HK-2 (cell line): ENCODE measurements around the gene CASP9.
"Not testable (repeated sequence)": the region's sequence is repeated elsewhere in the genome, so short reads cannot be mapped to it uniquely, and the experiment has no call there.

Experiments used
- DNase-seq: peaks from one replicate; pipeline ENCODE4 v3.0.0-alpha.2; 2018; ENCODE audit not compliant: unreplicated experiment

CASP9 gene

GRCh38 chr1:15500184-15501178 is 23.5 kb downstream of the CASP9 start:
- no peak for DNase-seq

- DNase-seq: no peak
Observed at GRCh38 chr1:15493869-15494390, 30.1 kb downstream of the CASP9 start.

DNA sequence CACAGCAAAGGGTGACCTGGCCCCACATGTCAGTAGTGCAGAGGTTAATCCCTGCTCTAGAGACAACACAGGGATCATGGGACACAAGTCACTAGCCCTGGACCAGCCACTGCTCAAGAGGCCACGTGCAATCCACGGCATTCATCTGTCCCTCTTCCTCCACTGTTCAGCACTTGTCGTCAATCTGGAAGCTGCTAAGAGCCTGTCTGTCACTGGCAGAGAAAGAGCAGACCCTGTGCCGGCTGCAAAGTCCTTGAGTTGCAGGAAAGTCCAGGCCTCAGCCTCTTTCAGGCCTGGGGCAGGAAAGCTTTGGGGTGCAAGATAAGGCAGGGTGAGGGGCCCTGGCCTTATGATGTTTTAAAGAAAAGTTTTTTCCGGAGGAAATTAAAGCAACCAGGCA is 31.4 kb downstream of the CASP9 start:
- no peak for DNase-seq

DNA sequence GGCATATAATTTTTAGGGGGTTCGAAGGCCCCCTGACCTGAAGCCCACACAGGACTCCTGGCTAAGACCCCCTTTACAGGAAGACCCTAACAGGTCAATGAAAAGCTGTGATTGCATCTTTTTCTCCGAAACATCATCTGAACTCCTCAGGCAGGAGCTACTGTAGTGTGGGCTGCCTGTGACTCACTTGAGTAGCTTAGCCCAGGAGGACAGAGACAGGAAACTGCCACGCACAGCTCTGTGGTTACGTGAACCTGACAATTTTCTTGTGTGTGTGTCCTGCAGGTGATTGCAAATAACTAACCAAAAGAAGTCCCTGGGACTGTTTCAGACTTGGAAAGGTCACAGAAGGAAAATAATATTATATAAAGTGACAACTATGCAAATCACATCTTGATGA is 33.0 kb downstream of the CASP9 start:
- DNase-seq: peak; percentile 10

- no peak for DNase-seq
Observed at GRCh38 chr1:15489052-15489736, 34.8 kb downstream of the CASP9 start.

DNA sequence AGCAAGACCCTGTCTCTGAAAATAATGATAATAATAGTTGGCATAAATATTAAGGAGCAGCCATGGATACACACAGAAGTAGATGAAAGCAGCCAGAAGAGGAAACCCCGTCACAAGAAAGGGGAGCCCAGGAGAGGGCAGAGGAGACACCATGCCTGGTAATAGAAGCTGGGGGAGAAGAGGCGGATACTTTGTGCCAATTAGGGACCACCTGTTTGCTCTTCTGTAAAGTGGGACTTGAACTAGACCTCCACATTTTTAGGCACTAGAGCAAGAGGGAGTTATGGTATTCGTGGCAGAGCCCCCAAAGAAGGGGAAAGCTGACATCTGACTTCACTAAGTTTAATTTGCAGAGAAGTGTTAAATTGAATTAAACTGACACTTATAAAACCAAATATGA is 35.6 kb downstream of the CASP9 start:
- no peak for DNase-seq

DNA sequence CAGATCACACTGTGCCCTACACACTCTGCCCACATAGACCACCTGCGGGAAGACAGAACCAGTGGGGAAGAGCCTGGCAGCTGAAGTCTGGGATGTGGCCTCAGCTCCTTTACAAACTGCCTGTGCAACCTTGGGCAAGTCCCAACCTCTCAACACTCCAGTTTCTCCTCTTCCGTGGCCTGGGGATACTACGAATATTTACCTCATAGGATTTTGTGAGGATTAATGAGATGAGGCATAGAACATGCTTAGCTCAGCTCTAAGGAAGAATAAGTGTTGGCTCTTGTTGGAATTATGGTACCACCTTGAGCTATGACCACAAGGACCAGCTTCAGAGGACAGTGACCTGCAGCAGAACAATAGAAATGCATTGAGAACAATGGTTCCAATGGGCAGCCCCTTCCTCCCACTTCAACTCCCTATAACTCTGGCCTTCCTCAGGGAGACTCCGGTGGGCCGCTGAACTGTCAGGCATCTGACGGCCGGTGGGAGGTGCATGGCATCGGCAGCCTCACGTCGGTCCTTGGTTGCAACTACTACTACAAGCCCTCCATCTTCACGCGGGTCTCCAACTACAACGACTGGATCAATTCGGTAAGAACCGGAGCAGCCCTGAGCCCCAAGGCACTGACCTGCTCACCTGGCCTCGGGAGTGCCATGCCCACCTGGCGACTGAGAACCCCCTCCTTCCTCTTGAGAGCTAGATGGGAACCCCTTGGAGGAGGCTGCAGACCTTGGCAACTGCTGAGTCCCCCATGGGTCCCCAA is 37.0 kb downstream of the CASP9 start:
- DNase-seq: not testable (repeated sequence)

DNA sequence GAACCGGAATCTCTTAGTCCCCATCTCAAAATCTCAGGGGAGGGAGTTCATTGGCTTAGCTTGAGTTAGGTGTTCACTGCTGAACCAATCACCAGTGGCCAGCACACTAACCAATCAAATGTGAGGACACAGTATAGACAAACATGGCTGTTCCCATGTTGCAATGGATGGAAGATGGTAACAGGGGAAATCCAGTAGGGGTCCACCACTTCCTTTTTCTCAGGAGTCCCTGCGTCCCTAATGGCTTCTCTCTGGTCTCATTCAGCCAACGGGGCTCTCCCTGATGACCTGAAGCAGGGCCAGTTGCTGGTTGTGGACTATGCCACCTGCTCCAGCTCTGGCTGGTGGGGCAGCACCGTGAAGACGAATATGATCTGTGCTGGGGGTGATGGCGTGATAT is 38.4 kb downstream of the CASP9 start:
- no peak for DNase-seq

DNA sequence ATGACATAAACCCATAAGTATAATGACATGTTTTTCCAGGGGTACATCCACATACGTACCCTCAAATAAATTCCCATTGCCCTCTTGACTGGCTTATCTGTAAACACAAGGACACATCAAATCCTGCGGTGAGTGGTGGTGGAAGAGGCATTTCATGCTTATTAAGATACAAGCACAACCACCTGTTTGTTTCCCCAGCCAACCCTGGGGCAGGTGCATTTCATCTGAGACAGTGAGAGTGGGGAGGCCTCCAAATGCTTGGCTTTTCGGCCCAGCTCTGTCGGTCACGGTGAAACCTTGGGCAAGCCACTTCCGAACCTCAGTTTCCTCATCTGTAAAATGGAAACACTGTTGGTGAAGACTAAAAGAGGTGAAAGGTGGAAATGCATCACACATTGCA is 39.6 kb downstream of the CASP9 start:
- not testable (repeated sequence) for DNase-seq

GRCh38 chr1:15483971-15484370 is 40.0 kb downstream of the CASP9 start:
- no peak for DNase-seq

DNA sequence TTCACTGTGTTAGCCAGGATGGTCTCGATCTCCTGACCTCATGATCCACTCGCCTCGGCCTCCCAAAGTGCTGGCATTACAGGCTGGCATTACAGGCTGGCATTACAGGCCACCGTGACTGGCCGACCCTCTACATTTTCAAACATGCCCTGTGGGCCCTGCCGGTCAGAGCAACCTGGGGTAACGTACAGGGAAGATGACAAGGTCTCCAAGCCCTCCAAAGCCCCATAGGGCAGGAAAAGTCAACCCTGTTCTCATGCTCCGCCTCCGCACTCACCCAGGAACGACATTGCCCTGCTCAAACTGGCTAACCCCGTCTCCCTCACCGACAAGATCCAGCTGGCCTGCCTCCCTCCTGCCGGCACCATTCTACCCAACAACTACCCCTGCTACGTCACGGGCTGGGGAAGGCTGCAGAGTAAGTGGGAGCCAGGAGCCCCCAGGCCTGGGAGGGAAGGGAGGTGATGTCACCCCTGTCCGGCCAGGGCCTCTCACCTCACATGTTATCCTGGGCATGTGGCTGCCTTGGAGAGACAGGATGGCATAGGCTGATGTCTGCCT is 41.0 kb downstream of the CASP9 start:
- not testable (repeated sequence) for DNase-seq

GRCh38 chr1:15482455-15482854 is 41.6 kb downstream of the CASP9 start:
- not testable (repeated sequence) for DNase-seq

GRCh38 chr1:15479654-15480347 is 44.2 kb downstream of the CASP9 start:
- DNase-seq: no peak

DNA sequence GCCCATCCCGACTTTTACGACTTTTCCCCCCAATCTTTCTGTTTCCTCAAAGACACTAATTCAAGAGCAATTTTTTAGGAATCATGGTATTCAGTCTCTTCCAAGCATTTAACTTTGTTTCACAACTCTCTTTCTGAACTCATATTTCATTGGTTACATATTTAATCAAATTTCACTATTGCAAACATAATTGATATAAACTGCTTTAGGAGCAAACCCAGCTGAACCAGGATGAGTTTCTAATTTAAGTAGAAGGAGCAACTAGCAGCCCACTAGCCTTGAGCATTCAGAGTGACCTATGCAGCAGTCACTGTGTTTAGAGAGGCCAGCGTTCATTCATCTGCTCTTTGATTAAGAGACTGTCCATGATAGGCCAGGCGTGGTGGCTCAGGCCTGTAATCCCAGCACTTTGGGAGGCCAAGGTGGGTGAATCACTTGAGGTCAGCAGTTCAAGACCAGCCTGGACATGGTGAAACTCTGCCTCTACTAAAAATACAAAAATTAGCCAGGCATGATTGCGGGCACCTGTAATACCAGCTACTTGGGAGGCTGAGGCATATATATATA is 46.3 kb downstream of the CASP9 start:
- DNase-seq: no peak

GRCh38 chr1:15476927-15477326 is 47.1 kb downstream of the CASP9 start:
- DNase-seq: no peak

GRCh38 chr1:15475752-15476314 is 48.2 kb downstream of the CASP9 start, which contains the start of gene CELA2B:
Gene CELA2B, plus strand, starts transcription at chr1:15476104. Its CDS starts 22 bp downstream, at chr1:15476126.
- DNase-seq: no peak

DNA sequence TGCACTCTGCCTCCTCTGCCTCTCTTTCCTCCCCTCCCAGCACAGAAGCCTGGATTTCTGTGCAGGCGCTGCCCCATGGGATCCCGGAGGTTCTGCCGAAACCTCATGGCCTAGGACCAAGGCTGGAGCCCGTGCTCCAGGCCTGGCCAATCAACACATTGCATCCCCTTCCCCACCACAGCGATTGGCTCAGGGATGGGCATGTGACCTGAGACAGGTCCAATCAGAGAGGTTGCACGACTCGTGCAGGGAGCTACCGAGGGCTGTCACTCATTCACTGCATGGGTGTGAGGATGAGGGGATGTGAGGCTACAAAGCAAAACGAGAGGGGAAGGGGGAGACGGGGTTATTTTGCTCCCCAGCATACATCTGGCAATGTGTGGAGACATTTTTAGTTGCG is 51.4 kb downstream of the CASP9 start:
- no peak for DNase-seq

DNA sequence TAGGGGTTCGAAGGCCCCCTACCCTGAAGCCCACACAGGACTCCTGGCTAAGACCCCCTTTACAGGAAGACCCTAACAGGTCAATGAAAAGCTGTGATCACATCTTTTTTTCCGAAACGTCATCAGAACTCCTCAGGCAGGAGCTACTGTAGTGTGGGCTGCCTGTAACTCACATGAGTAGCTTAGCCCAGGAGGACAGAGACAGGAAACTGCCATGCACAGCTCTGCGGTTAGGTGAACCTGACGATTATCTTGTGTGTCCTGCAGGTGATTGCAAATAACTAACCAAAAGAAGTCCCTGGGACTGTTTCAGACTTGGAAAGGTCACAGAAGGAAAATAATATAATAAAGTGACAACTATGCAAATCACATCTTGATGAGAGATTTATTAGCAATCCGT is 52.3 kb downstream of the CASP9 start:
- not testable (repeated sequence) for DNase-seq

DNA sequence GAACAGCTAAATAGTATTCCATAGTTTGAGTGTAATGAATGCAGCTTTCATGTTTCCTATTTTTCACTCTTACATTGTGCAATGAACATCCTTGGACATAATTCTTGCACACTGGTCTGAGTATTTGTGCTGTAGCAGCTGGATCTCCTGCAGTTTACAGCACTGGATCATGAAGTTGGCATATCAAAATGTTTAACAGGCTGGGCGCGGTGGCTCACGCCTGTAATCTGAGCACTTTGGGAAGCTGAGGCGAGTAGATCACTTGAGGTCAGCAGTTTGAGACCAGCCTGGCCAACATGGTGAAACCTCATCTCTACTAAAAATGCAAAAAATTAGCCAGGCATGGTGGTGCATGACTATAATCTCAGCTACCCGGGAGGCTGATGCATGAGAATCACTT is 52.9 kb downstream of the CASP9 start:
- DNase-seq: not testable (repeated sequence)

GRCh38 chr1:15469821-15470448 is 54.1 kb downstream of the CASP9 start:
- not testable (repeated sequence) for DNase-seq
